ENCODE data around the gene URGCP. TPM values are rescaled to one million over a fixed set of nuclear protein-coding genes. Genes with fewer than 3 reads are reported as not detected.
"Not testable (repeated sequence)": the region's sequence is repeated elsewhere in the genome, so short reads cannot be mapped to it uniquely, and the experiment has no call there.

Gene URGCP
- total RNA-seq, 2 experiments from 2014 or later: 24.1 to 24.7 TPM

DNA sequence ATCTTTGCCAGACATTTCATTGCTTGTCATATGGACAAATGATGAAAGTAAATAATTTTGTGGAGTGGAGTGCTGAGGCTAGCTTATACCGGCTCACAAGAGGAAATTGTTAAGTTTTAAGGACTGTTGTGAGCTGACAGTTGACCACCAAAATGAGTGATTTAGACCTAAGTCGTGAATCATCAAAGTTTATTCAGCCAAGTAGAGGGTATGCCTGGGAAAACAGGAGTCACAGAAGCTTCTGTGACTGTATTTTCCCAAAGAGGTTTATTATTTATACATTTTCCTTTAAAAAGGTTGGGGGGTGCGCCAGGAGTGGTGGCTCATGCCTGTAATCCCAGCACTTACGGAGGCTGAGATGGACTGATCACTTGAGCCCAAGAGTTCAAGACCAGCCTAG, 58.9 kb downstream of the URGCP start:
- Mint-ChIP-seq H3K4me1 (ENCODE audit: low read depth) (peaks cover 7% of the 10 kb centered on the region), H3K27me3 (ENCODE audit: low read depth) (peaks cover 8% of the 10 kb centered on the region), H3K36me3 (ENCODE audit: low read depth) (no peaks in the 10 kb centered on the region), H3K9me3 (ENCODE audit: insufficient read depth) (no peaks in the 10 kb centered on the region), H3K27ac (no peak overlapping the region), H3K4me3 (no peak overlapping the region)
- no peak for DNase-seq
- no peak for ATAC-seq
- POLR2A ChIA-PET: interaction anchor here (0.6 kb wide), 1 partner anchor 1326 kb away, joined by 3 read pairs; no protein-coding TSS in a partner anchor
- CTCF ChIA-PET: interaction anchor here (1.9 to 2.5 kb wide), 3 partner anchors 9 to 147 kb away, joined by 5 to 19 read pairs (median 7); no protein-coding TSS in a partner anchor

DNA sequence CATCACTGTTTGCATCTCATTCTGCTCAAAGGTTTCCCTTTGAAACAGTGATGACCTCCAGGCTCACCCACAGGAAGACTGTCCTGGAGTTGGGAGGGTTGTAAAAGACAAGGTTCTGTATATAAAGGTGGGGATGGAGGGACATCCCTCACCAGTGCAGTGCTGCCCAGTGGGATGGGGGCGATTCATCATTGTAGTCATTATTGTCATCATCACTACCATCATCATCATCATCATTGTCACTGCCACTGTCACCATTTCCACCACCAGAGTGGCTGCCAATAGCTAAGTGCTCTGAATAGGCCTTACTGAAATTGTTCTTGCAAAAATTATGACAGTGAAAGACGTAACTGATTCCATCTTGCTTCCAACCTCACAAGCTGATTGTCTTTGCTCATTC, 61.7 kb downstream of the URGCP start:
- H3K4me1 Mint-ChIP-seq (ENCODE audit: low read depth): no peaks in the 10 kb centered on the region
- no peak for ATAC-seq
- ChIA-PET CTCF (interaction anchor here (0.8 to 3.1 kb wide), 3 partner anchors 20 to 262 kb away, joined by 3 to 17 read pairs (median 3); partner anchors contain the start of gene STK17A), POLR2A (interaction anchor here (1.2 kb wide), 1 partner anchor 25 kb away, joined by 4 read pairs; the partner anchor contains the start of gene MRPS24)
- H3K9me3 Mint-ChIP-seq (ENCODE audit: insufficient read depth): no peaks in the 10 kb centered on the region
- no peaks in the 10 kb centered on the region for H3K36me3 Mint-ChIP-seq (ENCODE audit: low read depth)
- no peak overlapping the region for H3K27ac Mint-ChIP-seq
- DNase-seq: no peak
- no peak overlapping the region for H3K4me3 Mint-ChIP-seq
- H3K27me3 Mint-ChIP-seq (ENCODE audit: low read depth): peaks cover 9% of the 10 kb centered on the region

DNA sequence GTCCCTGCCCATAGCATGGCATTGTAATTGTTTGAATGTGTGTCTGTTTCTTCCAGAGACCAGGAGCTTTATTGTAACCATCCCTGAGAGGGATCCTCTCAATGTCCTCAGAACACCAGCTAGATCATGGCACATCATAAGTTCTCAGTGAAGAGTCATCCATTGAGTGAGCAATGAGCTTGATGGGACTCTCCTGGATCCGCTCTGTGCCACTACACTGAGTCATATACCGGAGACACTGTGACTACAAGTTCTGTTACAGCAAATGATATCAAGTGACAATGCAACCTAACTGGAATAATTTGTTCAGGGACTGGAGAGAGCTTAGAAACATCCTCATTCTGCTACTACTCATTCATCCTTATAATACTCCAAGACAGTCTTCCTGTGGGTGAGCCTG, 62.1 kb downstream of the URGCP start:
- Mint-ChIP-seq H3K4me3 (no peak overlapping the region), H3K27me3 (ENCODE audit: low read depth) (peaks cover 11% of the 10 kb centered on the region), H3K4me1 (ENCODE audit: low read depth) (no peaks in the 10 kb centered on the region), H3K27ac (no peak overlapping the region), H3K36me3 (ENCODE audit: low read depth) (no peaks in the 10 kb centered on the region), H3K9me3 (ENCODE audit: insufficient read depth) (no peaks in the 10 kb centered on the region)
- ATAC-seq (no peak), DNase-seq (no peak)
- ChIA-PET CTCF (interaction anchor here (0.8 to 3.1 kb wide), 3 partner anchors 20 to 262 kb away, joined by 3 to 17 read pairs (median 3); partner anchors contain the start of gene STK17A), POLR2A (interaction anchor here (1.2 kb wide), 1 partner anchor 25 kb away, joined by 4 read pairs; the partner anchor contains the start of gene MRPS24)

DNA sequence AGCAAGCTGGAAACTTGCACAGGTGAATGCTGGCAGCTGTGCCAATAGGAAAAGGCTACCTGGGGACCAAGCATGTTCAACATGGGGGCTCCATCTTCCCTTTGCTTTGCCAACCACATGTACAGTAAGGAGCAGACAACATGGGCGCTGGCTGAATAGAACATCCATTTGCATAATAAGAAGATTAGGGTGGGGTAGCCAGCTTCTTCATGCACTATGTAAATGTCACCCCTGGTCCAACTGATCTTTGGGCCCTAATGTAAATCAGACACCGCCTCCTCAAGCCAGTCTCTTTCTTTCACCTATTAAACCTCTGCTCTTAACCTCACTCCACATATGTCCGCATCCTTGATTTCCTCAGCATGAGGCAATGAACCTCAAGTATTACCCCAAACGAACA, 63.1 kb downstream of the URGCP start:
- Mint-ChIP-seq H3K27ac (no peak overlapping the region), H3K27me3 (ENCODE audit: low read depth) (peaks cover 11% of the 10 kb centered on the region), H3K9me3 (ENCODE audit: insufficient read depth) (no peaks in the 10 kb centered on the region), H3K4me3 (no peak overlapping the region), H3K4me1 (ENCODE audit: low read depth) (peaks cover 8% of the 10 kb centered on the region), H3K36me3 (ENCODE audit: low read depth) (no peaks in the 10 kb centered on the region)
- ChIA-PET CTCF (interaction anchor here (0.7 to 3.1 kb wide), 4 partner anchors 9 to 261 kb away, joined by 3 to 17 read pairs (median 4); partner anchors contain the start of genes COA1 and STK17A), POLR2A (no interaction called here)
- no peak for DNase-seq
- ATAC-seq: no peak

DNA sequence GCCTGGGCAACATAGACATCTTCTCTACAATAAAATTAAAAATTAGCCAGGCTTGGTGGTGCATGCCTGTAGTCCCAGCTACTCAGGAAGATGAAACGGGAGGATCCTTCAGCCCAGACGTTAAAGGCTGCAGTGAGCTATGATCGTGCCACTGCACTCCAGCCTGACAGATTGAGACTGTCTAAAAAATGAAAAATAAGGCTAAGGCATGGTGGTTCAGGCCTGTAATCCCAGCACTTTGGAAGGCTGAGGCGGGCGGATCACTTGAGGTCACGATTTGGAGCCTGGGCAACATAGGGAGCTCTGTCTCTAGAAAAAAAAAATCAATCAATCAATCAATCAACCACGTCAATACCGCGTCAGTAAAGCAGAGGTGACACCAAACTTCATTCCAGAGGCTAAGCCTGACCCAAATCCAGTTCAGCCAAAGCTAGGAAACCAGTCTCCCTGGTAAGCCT, 68.2 kb downstream of the URGCP start:
- CTCF ChIA-PET: interaction anchor here (0.6 to 4.0 kb wide), 47 partner anchors 10 to 1895 kb away, joined by 3 to 67 read pairs (median 4); partner anchors contain the start of genes COA1, MRPL32, MRPS24 and PSMA2
- Mint-ChIP-seq H3K4me3 (no peak overlapping the region), H3K27me3 (ENCODE audit: low read depth) (peaks cover 9% of the 10 kb centered on the region), H3K9me3 (ENCODE audit: insufficient read depth) (no peaks in the 10 kb centered on the region), H3K4me1 (ENCODE audit: low read depth) (peaks cover 22% of the 10 kb centered on the region), H3K36me3 (ENCODE audit: low read depth) (peaks cover 6% of the 10 kb centered on the region), H3K27ac (no peak overlapping the region)
- ATAC-seq (no peak), DNase-seq (no peak)
- POLR2A ChIA-PET: interaction anchor here (0.8 to 1.3 kb wide), 2 partner anchors 255 kb away, joined by 4 read pairs; partner anchors contain the start of gene STK17A

DNA sequence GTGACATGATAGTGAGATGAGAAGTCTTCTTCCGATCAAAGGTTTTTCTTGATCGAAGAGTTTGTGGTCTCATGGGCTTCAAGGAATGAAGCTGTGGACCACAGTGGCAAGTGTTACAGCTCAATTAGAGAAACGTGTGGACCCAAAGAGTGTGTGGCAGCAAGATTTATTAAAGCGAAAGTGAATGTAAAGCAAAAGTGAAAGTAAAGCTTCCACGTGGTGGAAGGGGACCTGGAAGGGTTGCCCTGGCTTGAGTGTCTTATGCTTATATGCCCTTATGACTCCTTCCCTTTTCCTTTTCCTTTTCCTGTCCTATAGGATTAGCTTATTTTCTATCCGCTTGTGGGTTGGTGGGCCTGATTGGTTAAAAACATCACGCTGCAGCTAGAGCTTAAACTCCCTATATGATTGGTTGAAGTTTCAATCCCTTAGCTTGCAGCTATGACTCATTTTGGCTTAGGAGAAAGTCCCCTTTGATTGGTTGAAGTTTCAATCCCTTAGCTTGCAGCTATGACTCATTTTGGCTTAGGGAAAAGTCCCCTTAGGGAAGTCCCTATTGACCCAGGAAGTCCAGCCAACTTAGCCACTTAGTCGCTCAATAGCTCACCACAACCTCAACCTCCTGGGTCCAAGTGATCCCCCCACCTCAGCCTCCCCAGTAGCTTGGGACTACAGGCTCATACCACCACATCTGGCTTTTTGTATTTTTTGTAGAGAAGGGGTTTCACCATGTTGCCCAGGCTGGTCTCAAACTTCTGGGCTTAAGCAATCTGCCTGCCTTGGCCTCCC, 71.7 kb downstream of the URGCP start:
- peak overlapping the region; percentile 91 for H3K27ac Mint-ChIP-seq
- H3K27me3 Mint-ChIP-seq (ENCODE audit: low read depth): peaks cover 4% of the 10 kb centered on the region
- CTCF ChIA-PET: interaction anchor here (0.8 to 3.5 kb wide), 15 partner anchors 8 to 395 kb away, joined by 3 to 23 read pairs (median 4); partner anchors contain the start of genes COA1 and STK17A
- ATAC-seq (peak; percentile 75), DNase-seq (peak; percentile 51)
- POLR2A ChIA-PET: interaction anchor here (0.6 to 1.7 kb wide), 3 partner anchors 35 to 902 kb away, joined by 3 to 7 read pairs (median 3); partner anchors contain the start of genes MRPL32, MRPS24, PSMA2 and STK17A
- peaks cover 10% of the 10 kb centered on the region for H3K9me3 Mint-ChIP-seq (ENCODE audit: insufficient read depth)
- H3K4me3 Mint-ChIP-seq: peak overlapping the region; percentile 82
- peaks cover 22% of the 10 kb centered on the region for H3K4me1 Mint-ChIP-seq (ENCODE audit: low read depth)
- H3K36me3 Mint-ChIP-seq (ENCODE audit: low read depth): peaks cover 10% of the 10 kb centered on the region

DNA sequence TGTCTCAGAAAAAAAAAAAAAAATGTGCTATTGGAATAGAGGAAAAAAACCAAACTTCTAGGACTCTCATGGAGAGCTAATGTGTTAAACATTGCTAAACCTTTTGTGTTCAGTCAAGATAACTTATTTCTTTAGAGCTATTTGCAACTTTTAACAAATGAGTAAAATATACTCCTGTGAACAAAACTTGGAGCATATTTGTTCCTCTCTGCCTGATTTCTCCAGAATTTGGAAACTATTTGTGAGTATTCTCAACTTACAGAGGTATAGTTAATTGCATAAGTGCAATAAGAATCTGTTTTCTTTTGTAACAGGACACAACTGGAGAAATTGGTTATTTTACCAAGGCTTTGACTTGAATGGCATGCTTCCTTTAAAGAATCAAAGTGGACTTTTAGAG, 75.5 kb downstream of the URGCP start:
- POLR2A ChIA-PET; H3K9me3 Mint-ChIP-seq (ENCODE audit: insufficient read depth); DNase-seq; ATAC-seq; H3K27ac Mint-ChIP-seq; H3K4me3 Mint-ChIP-seq: not testable (repeated sequence)
- CTCF ChIA-PET: interaction anchor here (1.0 to 1.1 kb wide), 3 partner anchors 8 to 33 kb away, joined by 3 to 5 read pairs (median 3); no protein-coding TSS in a partner anchor
- peaks cover 10% of the 10 kb centered on the region for H3K36me3 Mint-ChIP-seq (ENCODE audit: low read depth)
- peaks cover 17% of the 10 kb centered on the region for H3K4me1 Mint-ChIP-seq (ENCODE audit: low read depth)
- H3K27me3 Mint-ChIP-seq (ENCODE audit: low read depth): peaks cover 18% of the 10 kb centered on the region

Other genes with a start within 250 kb of the URGCP start
- 10 to 100 TPM; 52.0 to 52.7 TPM for gene COA1, start 177.1 kb downstream of the URGCP start, total RNA-seq
- gene BLVRA, start 147.9 kb downstream of the URGCP start, total RNA-seq: 10 to 100 TPM; 25.7 to 29.2 TPM
- 10 to 100 TPM; 88.5 to 91.3 TPM for gene MRPS24, start 37.1 kb downstream of the URGCP start, total RNA-seq
- gene UBE2D4, start 19.8 kb upstream of the URGCP start, total RNA-seq: 1 to 10 TPM; 6.3 to 6.8 TPM
- gene SPDYE1, start 91.3 kb upstream of the URGCP start, total RNA-seq: not detected
- gene DBNL, start 138.1 kb upstream of the URGCP start, total RNA-seq: 100 to 1,000 TPM; 165 to 166 TPM
- gene PGAM2, start 159.0 kb upstream of the URGCP start, total RNA-seq: under 1 TPM; 0.34 to 0.68 TPM
- gene POLM, start 175.9 kb upstream of the URGCP start, total RNA-seq: 10 to 100 TPM; 37.3 to 37.9 TPM
- 10 to 100 TPM; 13.0 to 15.7 TPM for gene AEBP1, start 197.7 kb upstream of the URGCP start, total RNA-seq
- 100 to 1,000 TPM; 134 to 135 TPM for gene POLD2, start 217.0 kb upstream of the URGCP start, total RNA-seq
- gene MYL7, start 234.7 kb upstream of the URGCP start, total RNA-seq: not detected